GM12801 (cell line): ENCODE results near the gene BCKDK.

Experiments used
- CTCF ChIP-seq: IDR thresholded peaks from one replicate; pipeline ENCODE4 v1.5.1; 2011; ENCODE audit warnings: control low read depth; ENCODE audit not compliant: insufficient read length; ENCODE audit errors: extremely low read depth

Gene BCKDK

GRCh38 chr16:31133046-31133501, 24.9 kb downstream of the BCKDK start:
- no peak for TF ChIP-seq CTCF

GRCh38 chr16:31134091-31134571, 25.9 kb downstream of the BCKDK start:
- no peak for TF ChIP-seq CTCF

GRCh38 chr16:31134625-31135534, 26.7 kb downstream of the BCKDK start:
- no peak for TF ChIP-seq CTCF

- TF ChIP-seq CTCF, result no peak
Observed at GRCh38 chr16:31135535-31136286, 27.5 kb downstream of the BCKDK start, which contains the start of gene PRSS8. Gene PRSS8 (minus strand): TSS chr16:31135727. CDS start chr16:31135498, 229 bp downstream.

GRCh38 chr16:31136287-31136662, 28.1 kb downstream of the BCKDK start:
- no peak for TF ChIP-seq CTCF

GRCh38 chr16:31138621-31139578, 30.7 kb downstream of the BCKDK start:
- no peak for TF ChIP-seq CTCF
